ENCODE data around the gene ENO2.

GRCh38 chr12:6919588-6919987, 5.2 kb downstream of the ENO2 start:
- TF ChIP-seq CTCF (IDR thresholded peaks at IDR 0.05) (no peak), POLR2A (IDR thresholded peaks at IDR 0.05) (no peak)
